ENCODE measurements around the gene MIB2.
"Not testable (repeated sequence)": the region's sequence is repeated elsewhere in the genome, so short reads cannot be mapped to it uniquely, and the experiment has no call there.

MIB2 gene

GRCh38 chr1:1628754-1629429 lies 13.6 kb downstream of the MIB2 start:
- Histone ChIP-seq H3K4me1 (ENCODE audit: control insufficient read depth, insufficient read depth, low read length) (no peaks in the 10 kb centered on the region), H3K27ac (ENCODE audit: insufficient read depth, low read depth, low read length, poor library complexity, severe bottlenecking) (no peak overlapping the region), H3K9me3 (ENCODE audit: control insufficient read depth, low read length) (no peaks in the 10 kb centered on the region), H3K4me3 (ENCODE audit: insufficient read depth, low read depth, low read length) (no peak overlapping the region), H3K27me3 (ENCODE audit: control insufficient read depth, insufficient read depth, low read length, poor library complexity, severe bottlenecking) (peaks cover 24% of the 10 kb centered on the region), H3K36me3 (ENCODE audit: control insufficient read depth, insufficient read depth, low read length) (no peaks in the 10 kb centered on the region)
- 90 to 91% methylated on average over 53 of the region's 53 CpGs for WGBS, 2 experiments

GRCh38 chr1:1629430-1630190 lies 14.3 kb downstream of the MIB2 start:
- H3K4me1 ChIP-seq (ENCODE audit: control insufficient read depth, insufficient read depth, low read length): no peaks in the 10 kb centered on the region
- no peak overlapping the region for H3K4me3 ChIP-seq (ENCODE audit: insufficient read depth, low read depth, low read length)
- no peak overlapping the region for H3K27ac ChIP-seq (ENCODE audit: insufficient read depth, low read depth, low read length, poor library complexity, severe bottlenecking)
- 89 to 90% methylated on average over 45 of the region's 48 CpGs for whole genome bisulfite sequencing, 2 experiments
- peaks cover 24% of the 10 kb centered on the region for H3K27me3 ChIP-seq (ENCODE audit: control insufficient read depth, insufficient read depth, low read length, poor library complexity, severe bottlenecking)
- no peaks in the 10 kb centered on the region for H3K9me3 ChIP-seq (ENCODE audit: control insufficient read depth, low read length)
- H3K36me3 ChIP-seq (ENCODE audit: control insufficient read depth, insufficient read depth, low read length): no peaks in the 10 kb centered on the region

GRCh38 chr1:1630191-1630964 lies 15.1 kb downstream of the MIB2 start:
- Histone ChIP-seq H3K4me1 (ENCODE audit: control insufficient read depth, insufficient read depth, low read length) (no peaks in the 10 kb centered on the region), H3K36me3 (ENCODE audit: control insufficient read depth, insufficient read depth, low read length) (no peaks in the 10 kb centered on the region), H3K4me3 (ENCODE audit: insufficient read depth, low read depth, low read length) (no peak overlapping the region), H3K27ac (ENCODE audit: insufficient read depth, low read depth, low read length, poor library complexity, severe bottlenecking) (no peak overlapping the region), H3K9me3 (ENCODE audit: control insufficient read depth, low read length) (no peaks in the 10 kb centered on the region), H3K27me3 (ENCODE audit: control insufficient read depth, insufficient read depth, low read length, poor library complexity, severe bottlenecking) (peaks cover 24% of the 10 kb centered on the region)
- 28 to 32% methylated on average over 75 to 79 of the region's 81 CpGs for whole genome bisulfite sequencing, 2 experiments

GRCh38 chr1:1630965-1631781 lies 15.9 kb downstream of the MIB2 start:
- 13 to 16% methylated on average over 75 to 78 of the region's 79 CpGs for WGBS, 2 experiments
- H3K4me3 ChIP-seq (ENCODE audit: insufficient read depth, low read depth, low read length): peak overlapping the region; percentile 29
- peaks cover 24% of the 10 kb centered on the region for H3K27me3 ChIP-seq (ENCODE audit: control insufficient read depth, insufficient read depth, low read length, poor library complexity, severe bottlenecking)
- H3K36me3 ChIP-seq (ENCODE audit: control insufficient read depth, insufficient read depth, low read length): no peaks in the 10 kb centered on the region
- H3K4me1 ChIP-seq (ENCODE audit: control insufficient read depth, insufficient read depth, low read length): no peaks in the 10 kb centered on the region
- H3K27ac ChIP-seq (ENCODE audit: insufficient read depth, low read depth, low read length, poor library complexity, severe bottlenecking): no peak overlapping the region
- no peaks in the 10 kb centered on the region for H3K9me3 ChIP-seq (ENCODE audit: control insufficient read depth, low read length)

- H3K36me3 ChIP-seq (ENCODE audit: control insufficient read depth, insufficient read depth, low read length): no peaks in the 10 kb centered on the region
- H3K9me3 ChIP-seq (ENCODE audit: control insufficient read depth, low read length): no peaks in the 10 kb centered on the region
- WGBS, 2 experiments: 2% methylated on average over 48 of the region's 48 CpGs
- H3K27me3 ChIP-seq (ENCODE audit: control insufficient read depth, insufficient read depth, low read length, poor library complexity, severe bottlenecking): peaks cover 24% of the 10 kb centered on the region
- H3K27ac ChIP-seq (ENCODE audit: insufficient read depth, low read depth, low read length, poor library complexity, severe bottlenecking): no peak within 1 kb of the TSS
- H3K4me3 ChIP-seq (ENCODE audit: insufficient read depth, low read depth, low read length): peak within 1 kb of the TSS; percentile 29
- H3K4me1 ChIP-seq (ENCODE audit: control insufficient read depth, insufficient read depth, low read length): no peaks in the 10 kb centered on the region
Measured at GRCh38 chr1:1631782-1632420, 16.6 kb downstream of the MIB2 start, which contains the start of gene MMP23B. Gene MMP23B (plus strand): TSS chr1:1632173. CDS start chr1:1632219, 46 bp downstream.

- H3K27ac ChIP-seq (ENCODE audit: insufficient read depth, low read depth, low read length, poor library complexity, severe bottlenecking); H3K4me3 ChIP-seq (ENCODE audit: insufficient read depth, low read depth, low read length); H3K9me3 ChIP-seq (ENCODE audit: control insufficient read depth, low read length); H3K4me1 ChIP-seq (ENCODE audit: control insufficient read depth, insufficient read depth, low read length); H3K36me3 ChIP-seq (ENCODE audit: control insufficient read depth, insufficient read depth, low read length): not testable (repeated sequence)
- no CpG with 5 or more reads among the region's 35 CpGs for WGBS, 2 experiments
- peaks cover 24% of the 10 kb centered on the region for H3K27me3 ChIP-seq (ENCODE audit: control insufficient read depth, insufficient read depth, low read length, poor library complexity, severe bottlenecking)
Measured at GRCh38 chr1:1633409-1633808, 18.1 kb downstream of the MIB2 start.

- H3K27me3 ChIP-seq (ENCODE audit: control insufficient read depth, insufficient read depth, low read length, poor library complexity, severe bottlenecking): peaks cover 24% of the 10 kb centered on the region
- 92 to 96% methylated on average over 9 of the region's 13 CpGs for WGBS, 2 experiments
- H3K4me3 ChIP-seq (ENCODE audit: insufficient read depth, low read depth, low read length); H3K4me1 ChIP-seq (ENCODE audit: control insufficient read depth, insufficient read depth, low read length); H3K9me3 ChIP-seq (ENCODE audit: control insufficient read depth, low read length); H3K27ac ChIP-seq (ENCODE audit: insufficient read depth, low read depth, low read length, poor library complexity, severe bottlenecking); H3K36me3 ChIP-seq (ENCODE audit: control insufficient read depth, insufficient read depth, low read length): not testable (repeated sequence)
Measured at GRCh38 chr1:1634613-1635012, 19.3 kb downstream of the MIB2 start.

- H3K4me1 ChIP-seq (ENCODE audit: control insufficient read depth, insufficient read depth, low read length); H3K27me3 ChIP-seq (ENCODE audit: control insufficient read depth, insufficient read depth, low read length, poor library complexity, severe bottlenecking); H3K4me3 ChIP-seq (ENCODE audit: insufficient read depth, low read depth, low read length); H3K9me3 ChIP-seq (ENCODE audit: control insufficient read depth, low read length); H3K36me3 ChIP-seq (ENCODE audit: control insufficient read depth, insufficient read depth, low read length); H3K27ac ChIP-seq (ENCODE audit: insufficient read depth, low read depth, low read length, poor library complexity, severe bottlenecking): not testable (repeated sequence)
- 96% methylated on average over 37 of the region's 37 CpGs for WGBS, 2 experiments
Measured at GRCh38 chr1:1636621-1637478, 21.6 kb downstream of the MIB2 start.

- WGBS, 2 experiments: 95 to 96% methylated on average over 13 of the region's 14 CpGs
- not testable (repeated sequence) for H3K27ac ChIP-seq (ENCODE audit: insufficient read depth, low read depth, low read length, poor library complexity, severe bottlenecking); H3K27me3 ChIP-seq (ENCODE audit: control insufficient read depth, insufficient read depth, low read length, poor library complexity, severe bottlenecking); H3K36me3 ChIP-seq (ENCODE audit: control insufficient read depth, insufficient read depth, low read length); H3K4me3 ChIP-seq (ENCODE audit: insufficient read depth, low read depth, low read length); H3K9me3 ChIP-seq (ENCODE audit: control insufficient read depth, low read length); H3K4me1 ChIP-seq (ENCODE audit: control insufficient read depth, insufficient read depth, low read length)
Measured at GRCh38 chr1:1637479-1637875, 22.2 kb downstream of the MIB2 start.

All from ectodermal cell (in vitro differentiated cells).